Muscle of back (tissue), 11 donors: Measurements from ENCODE around the gene GNB1. TPM values are rescaled to one million over a fixed set of nuclear protein-coding genes. Genes with fewer than 3 reads are reported as not detected.

Experiments
- DNase-seq, 3 donors: peaks; one replicate each; pipeline versions ENCODE4 v3.0.0 to v3.0.0-alpha.2; 2013
- polyA plus RNA-seq, 10 donors: library from polyadenylated mRNA; unstranded; fragments of 120-200 nt; gene quantifications; one replicate each; pipeline ENCODE4 v1.2.1, GENCODE V29; 2013; ENCODE audit not compliant: insufficient read length in 10 of 10

GNB1 gene
- polyA plus RNA-seq, 10 donors, result 161 to 221 (median 178) TPM

GRCh38 chr1:1924849-1925248 is 34.0 kb upstream of the GNB1 start:
- DNase-seq, result no peak

- peak in 1 of 3 donors; percentile 81 for DNase-seq
Observed at GRCh38 chr1:1924386-1924785, 33.5 kb upstream of the GNB1 start.

GRCh38 chr1:1922956-1923833 is 32.3 kb upstream of the GNB1 start:
- DNase-seq, result no peak

GRCh38 chr1:1922702-1922955 is 31.7 kb upstream of the GNB1 start:
- DNase-seq, result no peak

- DNase-seq, result no peak
Observed at GRCh38 chr1:1921901-1922701, 31.2 kb upstream of the GNB1 start.

- no peak for DNase-seq
Observed at GRCh38 chr1:1921459-1921862, 30.6 kb upstream of the GNB1 start.

GRCh38 chr1:1920608-1921458 is 29.9 kb upstream of the GNB1 start:
- DNase-seq, result no peak

- DNase-seq, result no peak
Observed at GRCh38 chr1:1920057-1920607, 29.2 kb upstream of the GNB1 start.

- peak; percentile 96 for DNase-seq
Observed at GRCh38 chr1:1919304-1920056, 28.6 kb upstream of the GNB1 start.

- no peak for DNase-seq
Observed at GRCh38 chr1:1918901-1919303, 28.0 kb upstream of the GNB1 start, which contains the start of gene TMEM52. Gene TMEM52, minus strand, starts transcription at chr1:1919279. Its CDS starts 14 bp downstream, at chr1:1919265.

GRCh38 chr1:1917995-1918900 is 27.4 kb upstream of the GNB1 start:
- DNase-seq, result no peak

- DNase-seq, result no peak
Observed at GRCh38 chr1:1917304-1917976, 26.6 kb upstream of the GNB1 start.

- DNase-seq, result no peak
Observed at GRCh38 chr1:1916851-1917251, 26.0 kb upstream of the GNB1 start.

- no peak for DNase-seq
Observed at GRCh38 chr1:1915911-1916840, 25.3 kb upstream of the GNB1 start.

- peak in 1 of 3 donors; percentile 41 for DNase-seq
Observed at GRCh38 chr1:1914971-1915692, 24.2 kb upstream of the GNB1 start, which contains the start of gene CALML6. Gene CALML6, plus strand, starts transcription at chr1:1915260. Its CDS starts 21 bp downstream, at chr1:1915281.

- peak in 1 of 3 donors; percentile 59 for DNase-seq
Observed at GRCh38 chr1:1914101-1914970, 23.4 kb upstream of the GNB1 start.
